Measurements from ENCODE around the gene MCC. TPM values are rescaled to one million over a fixed set of nuclear protein-coding genes. Genes with fewer than 3 reads are reported as not detected.

The MCC gene
- total and polyA plus RNA-seq, 2 of the 4 experiments (the other 2 are of a cell fraction): 5.0 to 20.6 TPM

DNA sequence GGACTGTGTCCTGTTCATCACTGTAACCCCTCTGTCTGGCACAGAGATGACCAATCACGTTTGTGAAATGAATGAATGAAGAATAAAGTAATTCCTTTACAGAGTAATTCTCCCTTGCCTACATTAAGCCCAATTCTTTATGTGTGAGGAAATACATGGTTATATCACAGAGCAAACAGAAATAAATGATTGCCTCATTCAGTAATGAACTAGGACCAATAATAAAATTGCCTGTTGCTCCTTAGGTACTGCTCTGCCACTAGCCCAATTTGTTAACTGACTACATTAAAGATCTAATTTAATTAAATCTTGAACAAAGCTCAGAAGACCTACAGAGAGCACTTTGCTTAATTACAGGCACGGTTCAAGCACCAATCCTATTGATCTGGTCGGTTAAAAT is 389.9 kb downstream of the MCC start:
- H3K4me3 ChIP-seq (ENCODE audit: insufficient read depth, low read depth, low read length): no peak overlapping the region
- in situ Hi-C loops (cut with MboI; ENCODE audit: low sequenced_read_pairs) (no loop called here), intact Hi-C loops (cut with micrococcal nuclease) (no loop called here), dilution Hi-C loops (cut with HindIII; ENCODE audit: low sequenced_read_pairs, unreplicated experiment) (no loop called here)
- H3K4me1 ChIP-seq (ENCODE audit: control insufficient read depth, insufficient read depth, low read length): no peaks in the 10 kb centered on the region
- H3K79me1 ChIP-seq (ENCODE audit: low read depth in 1 of 2, low read length in 2 of 2): no peaks in the 10 kb centered on the region; a peak in 1 of 4 replicates
- H3K23ac ChIP-seq (ENCODE audit: low read depth, low read length): no peak overlapping the region
- TF ChIP-seq, protein P1, sequence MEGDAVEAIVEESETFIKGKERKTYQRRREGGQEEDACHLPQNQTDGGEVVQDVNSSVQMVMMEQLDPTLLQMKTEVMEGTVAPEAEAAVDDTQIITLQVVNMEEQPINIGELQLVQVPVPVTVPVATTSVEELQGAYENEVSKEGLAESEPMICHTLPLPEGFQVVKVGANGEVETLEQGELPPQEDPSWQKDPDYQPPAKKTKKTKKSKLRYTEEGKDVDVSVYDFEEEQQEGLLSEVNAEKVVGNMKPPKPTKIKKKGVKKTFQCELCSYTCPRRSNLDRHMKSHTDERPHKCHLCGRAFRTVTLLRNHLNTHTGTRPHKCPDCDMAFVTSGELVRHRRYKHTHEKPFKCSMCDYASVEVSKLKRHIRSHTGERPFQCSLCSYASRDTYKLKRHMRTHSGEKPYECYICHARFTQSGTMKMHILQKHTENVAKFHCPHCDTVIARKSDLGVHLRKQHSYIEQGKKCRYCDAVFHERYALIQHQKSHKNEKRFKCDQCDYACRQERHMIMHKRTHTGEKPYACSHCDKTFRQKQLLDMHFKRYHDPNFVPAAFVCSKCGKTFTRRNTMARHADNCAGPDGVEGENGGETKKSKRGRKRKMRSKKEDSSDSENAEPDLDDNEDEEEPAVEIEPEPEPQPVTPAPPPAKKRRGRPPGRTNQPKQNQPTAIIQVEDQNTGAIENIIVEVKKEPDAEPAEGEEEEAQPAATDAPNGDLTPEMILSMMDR (conservative IDR thresholded peaks at IDR 0.05; ENCODE audit: low read depth, low read length): no peak
- TF ChIP-seq CEBPB (IDR thresholded peaks at IDR 0.05; ENCODE audit: low read depth, low read length) (no peak), CHD1 (IDR thresholded peaks at IDR 0.05; ENCODE audit: low read depth, low read length) (no peak), NFE2L2 (IDR thresholded peaks at IDR 0.05; ENCODE audit: low read depth, low read length) (no peak), BHLHE40 (IDR thresholded peaks at IDR 0.05; ENCODE audit: low read depth, low read length) (no peak)
- no peak overlapping the region for H3K4me2 ChIP-seq (ENCODE audit: low read depth, low read length)
- H4K5ac ChIP-seq (ENCODE audit: low read depth, low read length): no peak overlapping the region
- H4K20me1 ChIP-seq (ENCODE audit: insufficient read depth, low read length): no peaks in the 10 kb centered on the region
- DNase-seq (no peak), ATAC-seq (ENCODE audit: low read depth) (no peak)
- ChIA-PET POLR2A (ENCODE audit: unreplicated experiment) (no interaction called here), CTCF (no interaction called here)
- H3K9me1 ChIP-seq (ENCODE audit: insufficient read depth, low read length): peaks cover 3% of the 10 kb centered on the region; the same call in 1 of the 2 replicates
- peaks cover 34% of the 10 kb centered on the region for H3K36me3 ChIP-seq (ENCODE audit: control insufficient read depth, insufficient read depth, low read length)
- no peak overlapping the region for H3K4ac ChIP-seq (ENCODE audit: low read depth, low read length)
- H2AFZ ChIP-seq (replicated peaks; ENCODE audit: low read length, poor library complexity): no peak overlapping the region
- no peak overlapping the region for H2AK5ac ChIP-seq (ENCODE audit: low read depth, low read length)
- no peak overlapping the region for H2BK20ac ChIP-seq (ENCODE audit: low read depth, low read length)
- no peak overlapping the region for H2BK15ac ChIP-seq (ENCODE audit: low read depth, low read length)
- H4K8ac ChIP-seq (ENCODE audit: low read depth in 2 of 2, low read length in 2 of 2): no peak overlapping the region
- H2AK9ac ChIP-seq (replicated peaks; ENCODE audit: low read depth, low read length, poor library complexity): no peak overlapping the region
- no CpG with 5 or more reads among the region's 3 CpGs for WGBS, 2 experiments (ENCODE audit: extremely low coverage in 2 of 2, insufficient read length in 1 of 2)
- no peak overlapping the region for H3K27ac ChIP-seq (ENCODE audit: insufficient read depth, low read length)
- BruUV-seq (replicated peaks): no TSS peak
- H2BK5ac ChIP-seq (ENCODE audit: low read depth, low read length, poor library complexity, severe bottlenecking): no peak overlapping the region
- no peak overlapping the region for H2BK120ac ChIP-seq (ENCODE audit: low read depth, low read length)
- no peak overlapping the region for H3K9ac ChIP-seq (ENCODE audit: low read depth, low read length)
- H3K14ac ChIP-seq (replicated peaks; ENCODE audit: low read depth, low read length): no peak overlapping the region
- H3K9me3 ChIP-seq (ENCODE audit: control insufficient read depth, insufficient read depth, low read length): no peaks in the 10 kb centered on the region
- H3K18ac ChIP-seq (ENCODE audit: low read depth, low read length): no peak overlapping the region
- no peak overlapping the region for H4K91ac ChIP-seq (ENCODE audit: insufficient read depth, low read depth, low read length)
- H3K27me3 ChIP-seq (ENCODE audit: control insufficient read depth, insufficient read depth, low read length): no peaks in the 10 kb centered on the region
- H3K56ac ChIP-seq (ENCODE audit: extremely low read depth, insufficient read depth, low read length): no peak overlapping the region
